ENCODE measurements around the gene CREB3L4.

- TF ChIP-seq CTCF (conservative IDR thresholded peaks at IDR 0.05), result no peak
- no peak for TF ChIP-seq EZH2 (IDR thresholded peaks at IDR 0.05; ENCODE audit: low read depth)
Observed at GRCh38 chr1:153926405-153926804, 41.3 kb upstream of the CREB3L4 start.
